ENCODE measurements around the gene YWHAG. TPM values are rescaled to one million over a fixed set of nuclear protein-coding genes. Genes with fewer than 3 reads are reported as not detected.

The YWHAG gene
- total and polyA plus RNA-seq, 2 of the 13 experiments (the other 11 are each of a cell fraction or from before 2014, with no cell fraction given): 36.9 to 67.5 TPM

- TF ChIP-seq REST (IDR thresholded peaks at IDR 0.05; ENCODE audit: borderline replicate concordance in 1 of 2, low read depth in 1 of 2, low read length in 2 of 2): no peak
- TF ChIP-seq KLF13 (CRISPR knock-in tag; IDR thresholded peaks at IDR 0.05): no peak
- TF ChIP-seq ZNF616 (CRISPR knock-in tag; IDR thresholded peaks at IDR 0.05; ENCODE audit: low read depth): no peak
- TF ChIP-seq GLI4 (CRISPR knock-in tag; IDR thresholded peaks at IDR 0.05; ENCODE audit: borderline replicate concordance): 0 out of 2 replicates have a peak, but pooled peaks have one; percentile 23
- no peak for TF ChIP-seq NFYB (CRISPR knock-in tag; IDR thresholded peaks at IDR 0.05)
- no peak for TF ChIP-seq ZNF207 (IDR thresholded peaks at IDR 0.05; ENCODE audit: borderline replicate concordance)
- TF ChIP-seq KLF12 (CRISPR knock-in tag; IDR thresholded peaks at IDR 0.05; ENCODE audit: borderline replicate concordance): no peak
- peak in 1 of 2 experiments; percentile 26; a peak in 1 of 4 replicates for TF ChIP-seq HMGXB4 (CRISPR knock-in tag; IDR thresholded peaks at IDR 0.05; ENCODE audit: borderline replicate concordance in 1 of 2, low read depth in 1 of 2)
- TF ChIP-seq GABPA (IDR thresholded peaks at IDR 0.05; ENCODE audit: low read depth, low read length): no peak
- no peak for TF ChIP-seq GABPA (CRISPR knock-in tag; IDR thresholded peaks at IDR 0.05; ENCODE audit: low read depth)
- no peak for TF ChIP-seq TERF1 (CRISPR knock-in tag; IDR thresholded peaks at IDR 0.05)
- TF ChIP-seq RFX3 (CRISPR knock-in tag; IDR thresholded peaks at IDR 0.05): no peak
- no peak for TF ChIP-seq ZBTB25 (CRISPR knock-in tag; IDR thresholded peaks at IDR 0.05)
- TF ChIP-seq NFYC (CRISPR knock-in tag; IDR thresholded peaks at IDR 0.05): no peak
- no peak for TF ChIP-seq ZFAT (CRISPR knock-in tag; conservative IDR thresholded peaks at IDR 0.05)
- TF ChIP-seq ZEB1 (IDR thresholded peaks at IDR 0.05; ENCODE audit: insufficient replicate concordance, low read depth): no peak
- TF ChIP-seq THAP9 (CRISPR knock-in tag; IDR thresholded peaks at IDR 0.05; ENCODE audit: borderline replicate concordance): no peak
- no peak for TF ChIP-seq RAD51 (IDR thresholded peaks at IDR 0.05; ENCODE audit: borderline replicate concordance)
These were observed 1.3 kb upstream of the YWHAG start (continued) for GRCh38 chr7:76359978-76360638.
